DMS153 treated with DMSO at 0.1 percent for 48 hours (cell line): Measurements from ENCODE around the gene CARMIL3.

ENCODE experiments used
- DNase-seq: peaks from one replicate; lab custom pipeline; 2025; ENCODE audit not compliant: unreplicated experiment; lab: John Stamatoyannopoulos, UW

Gene CARMIL3

GRCh38 chr14:24075485-24076301 is 23.9 kb downstream of the CARMIL3 start:
- no peak for DNase-seq

GRCh38 chr14:24076302-24076601 is 24.4 kb downstream of the CARMIL3 start:
- no peak for DNase-seq

- DNase-seq: no peak
These were observed 25.3 kb downstream of the CARMIL3 start for GRCh38 chr14:24077086-24077485.

- DNase-seq: no peak
These were observed 26.3 kb downstream of the CARMIL3 start for GRCh38 chr14:24078146-24078545.

- DNase-seq: no peak
These were observed 27.8 kb downstream of the CARMIL3 start for GRCh38 chr14:24079491-24080141.

- no peak for DNase-seq
These were observed 28.3 kb downstream of the CARMIL3 start for GRCh38 chr14:24080142-24080530.

- peak; percentile 28 for DNase-seq
These were observed 29.3 kb downstream of the CARMIL3 start for GRCh38 chr14:24080888-24081738.

GRCh38 chr14:24081739-24082211 is 30.0 kb downstream of the CARMIL3 start:
- no peak for DNase-seq

- DNase-seq: no peak
These were observed 30.7 kb downstream of the CARMIL3 start for GRCh38 chr14:24082411-24083080.

GRCh38 chr14:24083462-24083861 is 31.7 kb downstream of the CARMIL3 start:
- no peak for DNase-seq

GRCh38 chr14:24084440-24084839 is 32.6 kb downstream of the CARMIL3 start:
- no peak for DNase-seq

- no peak for DNase-seq
These were observed 33.4 kb downstream of the CARMIL3 start for GRCh38 chr14:24085215-24085614.

- no peak for DNase-seq
These were observed 34.6 kb downstream of the CARMIL3 start for GRCh38 chr14:24086193-24086955.

- no peak for DNase-seq
These were observed 35.2 kb downstream of the CARMIL3 start for GRCh38 chr14:24087004-24087403.

- DNase-seq: no peak
These were observed 36.3 kb downstream of the CARMIL3 start for GRCh38 chr14:24088095-24088494.

GRCh38 chr14:24089890-24090289 is 38.1 kb downstream of the CARMIL3 start:
- no peak for DNase-seq

- DNase-seq: no peak
These were observed 40.3 kb downstream of the CARMIL3 start for GRCh38 chr14:24092110-24092504.

GRCh38 chr14:24092505-24093206 is 40.8 kb downstream of the CARMIL3 start:
- DNase-seq: no peak

GRCh38 chr14:24093207-24093900 is 41.5 kb downstream of the CARMIL3 start:
- DNase-seq: no peak
